IMR-90 (cell line): ENCODE measurements around the gene SLC31A2. TPM values are rescaled to one million over a fixed set of nuclear protein-coding genes. Genes with fewer than 3 reads are reported as not detected.
"Not testable (repeated sequence)": the region's sequence is repeated elsewhere in the genome, so short reads cannot be mapped to it uniquely, and the experiment has no call there.

ENCODE experiments used
- ATAC-seq: fragments of 200-7000 bp; cut with Tn5 transposase; 2 replicates; pipeline ENCODE4 v1.9.1; 2020; ENCODE audit warnings: low read depth, mild to moderate bottlenecking, moderate library complexity
- BruUV-seq: library from RNA; stranded (reverse); fragments of 400-500 nt; replicated peaks from 2 replicates; lab custom pipeline; 2021; lab: Mats Ljungman, UMichigan
- CTCF ChIA-PET: fragments of 300-600 bp; formaldehyde crosslinking; extraction: SDS; loops from one replicate; lab custom pipeline; 2021; ENCODE audit warnings: antibody characterized with exemption; lab: Yijun Ruan, JAX
- POLR2A ChIA-PET: fragments of 300-600 bp; sonication (Branson Sonifier 250); formaldehyde crosslinking; loops from one replicate; lab custom pipeline; 2022; ENCODE audit warnings: antibody characterized with exemption; ENCODE audit not compliant: unreplicated experiment; lab: Charles Lee
- DNase-seq: peaks from one replicate; pipeline ENCODE4 v3.0.0; 2013
- H2AFZ ChIP-seq: replicated peaks from 2 replicates; pipeline ENCODE3; 2013; ENCODE audit warnings: low read length, mild to moderate bottlenecking; ENCODE audit not compliant: poor library complexity
- H2AK5ac ChIP-seq: 2 replicates; pipeline ENCODE4 v1.6.1; 2013; ENCODE audit warnings: low read depth, low read length, inconsistent platforms
- H2AK9ac ChIP-seq: replicated peaks from 2 replicates; pipeline ENCODE3; 2013; ENCODE audit warnings: mild to moderate bottlenecking, low read depth, low read length, moderate library complexity; ENCODE audit not compliant: poor library complexity
- H2BK120ac ChIP-seq: 2 replicates; pipeline ENCODE4 v1.6.1; 2013; ENCODE audit warnings: low read depth, low read length, inconsistent platforms
- H2BK15ac ChIP-seq: 3 replicates; pipeline ENCODE4 v1.6.1; 2013; ENCODE audit warnings: low read depth, low read length, inconsistent platforms
- H2BK20ac ChIP-seq: 2 replicates; pipeline ENCODE4 v1.6.1; 2013; ENCODE audit warnings: low read depth, mild to moderate bottlenecking, inconsistent platforms, low read length, moderate library complexity
- H2BK5ac ChIP-seq: 2 replicates; pipeline ENCODE4 v1.6.1; 2013; ENCODE audit warnings: mild to moderate bottlenecking, low read depth, low read length, inconsistent platforms; ENCODE audit not compliant: poor library complexity, severe bottlenecking
- H3K14ac ChIP-seq: replicated peaks from 2 replicates; pipeline ENCODE4 v1.6.1; 2013; ENCODE audit warnings: low read depth, low read length, inconsistent platforms
- H3K18ac ChIP-seq: 2 replicates; pipeline ENCODE4 v1.6.1; 2013; ENCODE audit warnings: low read depth, low read length, control low read depth
- H3K23ac ChIP-seq: 2 replicates; pipeline ENCODE4 v1.6.1; 2013; ENCODE audit warnings: low read depth, low read length, inconsistent platforms
- H3K27ac ChIP-seq: 2 replicates; pipeline ENCODE4 v1.5.1; 2013; ENCODE audit warnings: mild to moderate bottlenecking, control low read depth, low read length; ENCODE audit not compliant: insufficient read depth
- H3K27me3 ChIP-seq: 2 replicates; pipeline ENCODE4 v1.6.1; 2013; ENCODE audit warnings: low read length; ENCODE audit not compliant: control insufficient read depth, insufficient read depth
- H3K36me3 ChIP-seq: 2 replicates; pipeline ENCODE4 v1.6.1; 2013; ENCODE audit warnings: low read length, mixed read lengths; ENCODE audit not compliant: control insufficient read depth, insufficient read depth
- H3K4ac ChIP-seq: 2 replicates; pipeline ENCODE4 v1.6.1; 2013; ENCODE audit warnings: low read depth, low read length, inconsistent platforms
- H3K4me1 ChIP-seq: 2 replicates; pipeline ENCODE4 v1.6.1; 2013; ENCODE audit warnings: low read length, mixed read lengths; ENCODE audit not compliant: control insufficient read depth, insufficient read depth
- H3K4me2 ChIP-seq: 2 replicates; pipeline ENCODE4 v1.6.1; 2013; ENCODE audit warnings: low read depth, mild to moderate bottlenecking, control low read depth, low read length, moderate library complexity
- H3K4me3 ChIP-seq: 2 replicates; pipeline ENCODE4 v1.5.1; 2013; ENCODE audit warnings: low read depth, mild to moderate bottlenecking, control low read depth, low read length, moderate library complexity; ENCODE audit not compliant: insufficient read depth
- H3K56ac ChIP-seq: 2 replicates; pipeline ENCODE4 v1.6.1; 2013; ENCODE audit warnings: low read length, inconsistent platforms; ENCODE audit not compliant: insufficient read depth; ENCODE audit errors: extremely low read depth
- H3K79me1 ChIP-seq, 2 experiments: 2 replicates each; pipeline ENCODE4 v1.6.1; 2013; ENCODE audit warnings: low read length in 2 of 2, inconsistent platforms in 1 of 2, low read depth in 1 of 2
- H3K9ac ChIP-seq: 2 replicates; pipeline ENCODE4 v1.6.1; 2013; ENCODE audit warnings: low read depth, low read length, control low read depth
- H3K9me1 ChIP-seq: 2 replicates; pipeline ENCODE4 v1.6.1; 2013; ENCODE audit warnings: low read length, inconsistent platforms; ENCODE audit not compliant: insufficient read depth
- H3K9me3 ChIP-seq: 2 replicates; pipeline ENCODE4 v1.6.1; 2013; ENCODE audit warnings: low read length; ENCODE audit not compliant: control insufficient read depth, insufficient read depth
- H4K20me1 ChIP-seq: 2 replicates; pipeline ENCODE4 v1.6.1; 2013; ENCODE audit warnings: low read length, inconsistent platforms; ENCODE audit not compliant: insufficient read depth
- H4K5ac ChIP-seq: 2 replicates; pipeline ENCODE4 v1.6.1; 2013; ENCODE audit warnings: mild to moderate bottlenecking, low read depth, low read length, control low read depth
- H4K8ac ChIP-seq, 2 experiments: 2 replicates each; pipeline ENCODE4 v1.6.1; 2013; ENCODE audit warnings: low read depth in 2 of 2, low read length in 2 of 2, control low read depth in 1 of 2, inconsistent platforms in 1 of 2
- H4K91ac ChIP-seq: 2 replicates; pipeline ENCODE4 v1.6.1; 2013; ENCODE audit warnings: low read depth, low read length, inconsistent platforms; ENCODE audit not compliant: insufficient read depth
- WGBS, 2 experiments: methylation state at CpG; one replicate each; pipeline versions ENCODE4 v1.1.5 to v1.1.7; 2013; ENCODE audit warnings: missing lambda C conversion rate in 2 of 2; ENCODE audit not compliant: insufficient read length in 1 of 2; ENCODE audit errors: extremely low coverage in 2 of 2; 5-methylcytosine and 5-hydroxymethylcytosine counted together
- dilution Hi-C: fragments of 300-500 bp; cut with HindIII; formaldehyde crosslinking; loops from one replicate; pipeline ENCODE4 v1.14.3; 2018; ENCODE audit warnings: low sequenced_read_pairs; ENCODE audit not compliant: unreplicated experiment
- in situ Hi-C: fragments of 300-500 bp; cut with MboI; formaldehyde crosslinking; loops from 3 replicates; pipeline ENCODE4 v1.14.3; 2019; ENCODE audit warnings: low sequenced_read_pairs, inconsistent platforms, mixed read lengths
- intact Hi-C: fragments of 100-400 bp; cut with micrococcal nuclease; formaldehyde crosslinking; loops from 2 replicates; pipeline ENCODE4 v1.10.0; 2022
- polyA plus RNA-seq, 3 experiments: library from polyadenylated mRNA; depleted of rRNA; stranded (reverse); fragments of >200 nt; gene quantifications; 2 replicates each; pipeline ENCODE4 v1.2.3, GENCODE V29; 2012; ENCODE audit warnings: low replicate concordance in 1 of 3
- total RNA-seq: library from RNA; depleted of rRNA; stranded (reverse); fragments of >200 nt; gene quantifications from 2 replicates; pipeline ENCODE4 v1.2.3, GENCODE V29; 2012

Gene SLC31A2
- total and polyA plus RNA-seq, 2 of the 4 experiments (the other 2 are of a cell fraction), result 5.1 to 7.2 TPM

DNA sequence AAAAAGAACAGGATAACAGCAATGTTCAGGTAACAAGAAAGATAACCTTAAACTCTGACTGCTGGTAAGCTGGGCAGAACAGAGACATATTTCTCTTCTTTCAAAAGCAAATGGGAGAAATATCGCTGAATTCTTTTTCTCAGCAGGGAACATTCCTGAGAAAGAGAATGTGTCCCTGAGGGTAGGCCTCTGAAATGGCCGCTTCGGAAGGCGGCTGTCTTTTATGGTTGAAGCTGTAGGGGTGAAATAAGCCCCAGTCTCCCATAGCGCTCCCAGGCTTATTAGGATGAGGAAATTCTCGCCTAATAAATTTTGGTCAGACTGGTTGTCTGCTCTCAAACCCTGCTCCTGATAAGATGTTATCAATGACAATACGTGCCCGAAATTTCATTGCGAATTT, 9.9 kb upstream of the SLC31A2 start:
- BruUV-seq, H3K36me3 ChIP-seq, intact Hi-C loops: not testable (repeated sequence)

More for the DNA sequence above, 9.9 kb upstream of the SLC31A2 start:
- H3K4me1 ChIP-seq, H2BK5ac ChIP-seq, H2AK5ac ChIP-seq, DNase-seq, H3K4ac ChIP-seq, CTCF ChIA-PET, ATAC-seq, dilution Hi-C loops, H3K56ac ChIP-seq, H2AK9ac ChIP-seq, H4K91ac ChIP-seq, H3K79me1 ChIP-seq, H2BK120ac ChIP-seq, H4K8ac ChIP-seq, H3K9ac ChIP-seq, H3K9me1 ChIP-seq, H4K5ac ChIP-seq, H3K9me3 ChIP-seq, H4K20me1 ChIP-seq, H2BK15ac ChIP-seq, H2BK20ac ChIP-seq, H3K4me2 ChIP-seq, H3K4me3 ChIP-seq, H3K23ac ChIP-seq, H3K14ac ChIP-seq, POLR2A ChIA-PET, in situ Hi-C loops, H2AFZ ChIP-seq, H3K18ac ChIP-seq, H3K27ac ChIP-seq: not testable (repeated sequence)
- WGBS, 2 experiments, result 72% methylated on average over 4 of the region's 9 CpGs; no CpG with 5 or more reads in 1 of the 2 experiments
- H3K27me3 ChIP-seq, result peaks cover 23% of the 10 kb centered on the region
